ENCODE measurements around the gene B3GAT3.
"Not testable (repeated sequence)": the region's sequence is repeated elsewhere in the genome, so short reads cannot be mapped to it uniquely, and the experiment has no call there.

B3GAT3 gene

GRCh38 chr11:62621567-62622470 is at the start of gene B3GAT3:
Gene B3GAT3 (minus strand): TSS chr11:62621986. CDS start chr11:62621947, 39 bp downstream.
- peak; percentile 87 to 89 for DNase-seq

GRCh38 chr11:62671236-62671607 is 49.4 kb upstream of the B3GAT3 start:
- peak; percentile 79 to 85 for DNase-seq

GRCh38 chr11:62669420-62670161 is 47.8 kb upstream of the B3GAT3 start:
- no peak for DNase-seq

GRCh38 chr11:62667460-62667859 is 45.7 kb upstream of the B3GAT3 start:
- no peak for DNase-seq

- no peak for DNase-seq
Observed at GRCh38 chr11:62666259-62666926, 44.6 kb upstream of the B3GAT3 start.

- no peak for DNase-seq
Observed at GRCh38 chr11:62665599-62666258, 43.9 kb upstream of the B3GAT3 start.

DNA sequence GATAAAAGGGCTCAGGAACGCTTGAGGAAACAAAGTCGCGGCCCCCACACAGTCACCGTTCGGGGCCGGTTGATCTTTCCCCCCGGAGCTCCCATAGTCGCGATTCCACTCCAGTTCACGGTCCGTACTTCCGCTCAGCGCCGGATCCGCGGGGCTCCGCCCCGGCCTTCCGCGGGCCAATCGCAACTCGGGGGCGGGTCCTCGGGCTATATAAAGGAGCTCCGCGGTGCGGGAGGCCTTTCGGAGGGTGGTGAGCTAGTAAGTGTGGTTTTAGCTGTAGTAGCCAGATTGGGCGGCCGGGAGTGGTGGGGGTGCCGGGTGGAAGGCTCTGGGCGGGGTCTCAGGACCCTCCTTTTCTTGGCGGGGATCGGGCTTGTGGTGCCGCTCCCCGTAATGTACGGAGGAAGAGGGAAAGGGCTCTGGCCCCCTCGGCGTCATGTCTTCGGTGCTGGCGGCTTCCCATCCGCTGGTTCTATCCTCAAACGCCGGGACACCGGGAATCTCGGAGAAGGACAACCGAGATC is 43.4 kb upstream of the B3GAT3 start, which contains the start of the genes C11orf98 and CSKMT:
C11orf98 (minus strand) TSS at position 136 of the 524 bp plus-strand sequence; CDS start at position 95, 41 bp downstream.
CSKMT (plus strand) TSS at position 238 of the 524 bp plus-strand sequence. CDS start 568 bp downstream, outside the sequence.
- peak; percentile 90 to 93 for DNase-seq

DNA sequence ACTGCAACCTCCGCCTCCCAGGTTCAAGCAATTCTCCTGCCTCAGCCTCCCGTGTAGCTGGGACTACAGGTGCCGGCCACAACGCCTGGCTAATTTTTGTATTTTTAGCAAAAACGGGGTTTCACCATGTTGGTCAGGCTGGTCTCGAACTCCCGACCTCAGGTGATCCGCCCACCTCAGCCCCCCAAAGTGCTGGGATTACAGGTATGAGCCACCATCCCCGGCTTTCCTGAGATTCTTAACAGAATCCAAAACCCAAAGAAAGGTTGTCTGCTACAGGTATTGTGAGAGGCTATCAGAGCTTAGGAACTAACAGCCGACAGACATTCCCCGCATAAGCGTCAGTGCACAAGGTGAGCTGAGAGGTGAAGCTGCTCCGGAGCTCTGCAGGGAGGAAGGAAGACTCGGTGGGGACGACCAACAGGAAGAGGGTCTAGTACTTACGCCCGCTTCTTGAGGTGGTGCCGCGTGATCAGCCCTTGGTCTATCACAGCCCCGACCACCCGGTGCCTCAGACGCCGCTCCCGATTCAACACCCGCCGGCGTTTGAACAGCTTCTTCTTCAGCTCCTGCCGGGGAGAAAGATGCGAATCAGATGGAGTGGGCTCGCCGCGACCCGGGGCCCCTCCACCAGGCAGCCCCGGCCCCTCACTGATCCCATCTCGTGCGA is 42.8 kb upstream of the B3GAT3 start:
- DNase-seq = peak; percentile 70 to 77

- DNase-seq = no peak
Observed at GRCh38 chr11:62656796-62657429, 35.1 kb upstream of the B3GAT3 start.

- no peak for DNase-seq
Observed at GRCh38 chr11:62654297-62654696, 32.5 kb upstream of the B3GAT3 start.

DNA sequence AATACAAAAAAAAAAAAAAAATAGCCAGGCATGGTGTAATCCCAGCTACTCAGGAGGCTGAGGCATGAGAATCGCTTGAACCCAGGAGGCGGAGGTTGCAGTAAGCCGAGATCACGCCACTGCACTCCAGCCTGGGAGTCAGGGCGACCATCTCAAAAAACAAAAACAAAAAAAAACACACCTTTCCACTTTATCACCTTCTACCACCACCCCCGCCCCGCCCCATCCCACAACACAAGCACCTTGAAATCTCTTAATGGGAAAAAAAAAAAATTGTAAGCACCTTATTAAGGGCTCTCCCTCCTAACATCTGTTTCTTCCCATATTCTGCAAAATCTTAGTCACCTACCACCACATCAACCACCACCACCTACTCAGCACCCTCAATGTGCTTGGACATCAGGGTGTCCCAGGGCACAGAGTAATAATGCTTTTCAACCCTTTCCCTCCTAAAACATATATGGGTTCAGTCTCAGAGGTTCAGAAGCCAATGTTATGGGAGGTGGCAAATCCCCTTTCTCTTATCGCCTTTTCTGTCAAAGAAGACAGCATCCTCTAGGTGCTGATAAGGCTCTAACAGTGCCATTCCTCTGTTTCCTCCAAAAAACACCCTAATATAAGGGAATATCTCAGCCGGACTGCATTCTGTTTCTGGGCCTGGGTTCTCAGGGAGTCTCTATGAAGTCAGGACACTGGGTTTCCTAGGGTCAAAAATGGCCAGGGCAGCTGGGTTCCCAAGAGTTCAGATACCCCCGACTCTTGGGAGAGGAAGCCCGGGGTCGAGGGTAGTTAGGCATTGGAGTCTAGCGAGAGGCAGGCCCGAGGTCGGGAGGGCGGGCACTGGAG is 30.6 kb upstream of the B3GAT3 start:
- no peak for DNase-seq

DNA sequence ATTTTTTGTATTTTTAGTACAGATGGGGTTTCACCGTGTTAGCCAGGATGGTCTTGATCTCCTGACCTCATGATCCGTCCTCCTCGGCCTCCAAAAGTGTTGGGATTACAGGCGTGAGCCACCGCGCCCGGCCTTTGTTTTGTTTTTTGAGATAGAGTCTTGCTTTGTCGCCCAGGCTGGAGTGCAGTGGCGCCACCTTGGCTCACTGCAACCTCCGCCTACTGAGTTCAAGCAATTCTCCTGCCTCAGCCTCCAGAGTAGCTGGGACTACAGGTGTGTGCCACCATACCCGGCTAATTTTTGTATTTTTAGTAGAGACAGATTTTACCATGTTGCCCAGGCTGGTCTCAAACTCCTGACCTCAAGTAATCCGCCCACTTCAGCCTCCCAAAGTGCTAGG is 28.5 kb upstream of the B3GAT3 start:
- DNase-seq = not testable (repeated sequence)

DNA sequence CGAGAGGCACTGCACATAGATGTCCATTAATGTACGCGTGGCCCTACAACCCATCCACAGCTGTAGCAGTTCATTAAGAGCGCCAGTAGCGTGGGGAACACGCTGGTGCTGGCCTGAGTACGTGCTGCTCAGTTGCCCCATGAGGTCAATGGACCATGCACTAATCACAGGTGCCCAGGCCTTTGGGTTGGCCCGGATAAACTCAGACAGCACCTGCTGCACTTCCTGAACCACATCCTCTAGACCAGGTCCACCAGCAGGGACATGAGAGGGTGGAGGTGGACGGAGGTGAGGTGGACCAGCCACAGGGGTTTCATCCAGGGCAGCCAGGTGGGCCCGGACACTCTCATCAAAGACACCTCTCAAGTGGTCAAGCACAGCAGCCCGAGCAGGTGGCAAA is 27.7 kb upstream of the B3GAT3 start:
- DNase-seq = no peak

- no peak for DNase-seq
Observed at GRCh38 chr11:62648967-62649364, 27.2 kb upstream of the B3GAT3 start.

DNA sequence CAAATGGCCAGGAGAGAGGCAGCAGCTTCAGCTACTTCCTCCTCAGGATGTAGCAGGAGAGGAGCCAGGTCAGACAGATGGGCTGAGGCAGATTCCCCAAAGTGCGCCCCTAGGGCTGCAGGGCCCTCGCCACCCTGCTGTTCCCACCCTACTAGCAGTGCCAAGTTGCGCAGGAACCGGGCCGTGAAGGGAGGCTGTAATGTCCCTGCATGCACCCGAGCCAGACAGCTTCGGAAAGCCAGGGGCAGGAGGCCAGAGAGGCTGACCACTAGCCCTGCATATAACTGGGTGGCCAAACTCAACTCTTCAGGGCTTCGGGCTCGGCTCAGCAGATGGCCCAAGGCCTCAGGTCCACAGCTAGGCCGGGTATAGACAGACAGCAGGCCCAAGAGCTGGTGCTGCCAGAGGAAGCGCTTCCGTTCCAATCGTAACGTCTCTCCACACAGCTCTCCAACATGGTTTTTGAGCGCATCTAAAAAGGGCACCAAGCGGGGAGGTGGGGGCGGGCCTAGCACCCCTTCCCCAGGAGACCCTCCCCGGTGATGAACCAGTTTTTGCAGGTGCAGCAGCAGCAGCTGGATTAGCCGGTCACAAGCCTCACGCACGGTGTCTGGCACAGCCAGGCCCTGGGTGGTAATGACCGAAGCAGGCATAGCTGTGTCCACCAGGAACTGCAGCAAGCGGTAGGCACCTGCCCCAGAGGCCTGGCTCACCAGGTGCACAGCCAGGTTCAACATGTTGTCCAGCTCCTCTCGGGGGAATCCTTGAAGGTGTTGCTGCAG is 26.6 kb upstream of the B3GAT3 start:
- no peak for DNase-seq

DNA sequence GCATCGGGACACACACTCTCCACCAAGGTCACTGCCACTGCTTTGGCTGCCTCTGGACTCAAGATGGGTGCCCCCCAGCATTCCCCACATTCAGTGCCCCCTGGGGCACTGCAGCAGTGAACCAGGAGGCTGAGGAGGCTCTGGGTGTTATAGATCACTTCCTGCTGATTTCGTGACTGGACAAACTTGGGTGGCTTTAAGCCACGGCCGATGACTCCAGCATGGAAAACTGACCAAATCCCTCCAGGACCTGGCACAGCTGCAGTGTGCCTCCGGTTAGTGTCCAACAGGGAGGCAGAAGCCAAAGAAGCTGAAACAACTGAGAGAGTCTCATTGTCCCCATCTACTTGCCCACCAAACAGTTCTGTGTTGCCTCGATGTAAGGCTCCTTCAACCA is 25.8 kb upstream of the B3GAT3 start:
- no peak for DNase-seq

GRCh38 chr11:62646825-62647608 is 25.2 kb upstream of the B3GAT3 start:
- DNase-seq = no peak

Data from Kasumi-1 (cell line).